Right forelimb (tissue), 1 donor: ENCODE results near the gene RUNX3.

Experiments
- DNase-seq: peaks from one replicate; pipeline ENCODE4 v3.0.0-alpha.2; 2018

RUNX3 gene

GRCh38 chr1:24963099-24963872 is 33.2 kb upstream of the RUNX3 start:
- no peak for DNase-seq

GRCh38 chr1:24961961-24962861 is 32.1 kb upstream of the RUNX3 start:
- DNase-seq, result no peak

- DNase-seq, result no peak
These were observed 31.3 kb upstream of the RUNX3 start for GRCh38 chr1:24961334-24961733.

- DNase-seq, result no peak
These were observed 30.2 kb upstream of the RUNX3 start for GRCh38 chr1:24960071-24960801.

- no peak for DNase-seq
These were observed 29.5 kb upstream of the RUNX3 start for GRCh38 chr1:24959623-24959975.

GRCh38 chr1:24958766-24959622 is 28.9 kb upstream of the RUNX3 start:
- DNase-seq, result no peak

GRCh38 chr1:24957808-24958752 is 28.0 kb upstream of the RUNX3 start:
- no peak for DNase-seq

- DNase-seq, result no peak
These were observed 27.1 kb upstream of the RUNX3 start for GRCh38 chr1:24957016-24957807.

- DNase-seq, result no peak
These were observed 25.8 kb upstream of the RUNX3 start for GRCh38 chr1:24955779-24956365.

- DNase-seq, result no peak
These were observed 25.1 kb upstream of the RUNX3 start for GRCh38 chr1:24955161-24955560.

GRCh38 chr1:24954631-24955030 is 24.6 kb upstream of the RUNX3 start:
- no peak for DNase-seq

GRCh38 chr1:24954022-24954421 is 23.9 kb upstream of the RUNX3 start:
- DNase-seq, result no peak

- no peak for DNase-seq
These were observed 22.4 kb upstream of the RUNX3 start for GRCh38 chr1:24952413-24952841.

GRCh38 chr1:24951810-24952412 is 21.8 kb upstream of the RUNX3 start:
- DNase-seq, result no peak

- no peak for DNase-seq
These were observed 21.3 kb upstream of the RUNX3 start for GRCh38 chr1:24951337-24951736.

GRCh38 chr1:24949331-24949881 is 19.3 kb upstream of the RUNX3 start:
- no peak for DNase-seq

GRCh38 chr1:24948079-24948827 is 18.2 kb upstream of the RUNX3 start:
- no peak for DNase-seq
